Neural cell (in vitro differentiated cells): ENCODE measurements around the gene SYMPK. TPM values are rescaled to one million over a fixed set of nuclear protein-coding genes. Genes with fewer than 3 reads are reported as not detected.

Experiments
- H2AFZ ChIP-seq: fragments of 200-600, 300-800 bp; sonication (generic), shearing (Covaris generic); 2 replicates; pipeline ENCODE4 v1.6.0; 2014; ENCODE audit warnings: low read depth, mild to moderate bottlenecking, antibody characterized with exemption, low read length, moderate library complexity
- H3F3A ChIP-seq: fragments of 200-600 bp; shearing (Covaris generic); 2 replicates; pipeline ENCODE4 v1.6.1; 2016; ENCODE audit warnings: mild to moderate bottlenecking, moderate library complexity, mixed read lengths, antibody characterized with exemption, low read length; ENCODE audit not compliant: insufficient read depth, poor library complexity, severe bottlenecking
- H3K27ac ChIP-seq: fragments of 200-600, 300-800 bp; sonication (generic), shearing (Covaris generic); 2 replicates; pipeline ENCODE4 v1.5.1; 2014; ENCODE audit warnings: mild to moderate bottlenecking, low read length, moderate library complexity
- H3K27me3 ChIP-seq: fragments of 300-800, 200-600 bp; sonication (generic), shearing (Covaris generic); 2 replicates; pipeline ENCODE4 v1.6.0; 2014; ENCODE audit warnings: mild to moderate bottlenecking, low read depth, low read length, moderate library complexity; ENCODE audit not compliant: insufficient read depth
- H3K36me3 ChIP-seq: fragments of 300-800, 200-600 bp; sonication (generic), shearing (Covaris generic); 2 replicates; pipeline ENCODE4 v1.5.1; 2014; ENCODE audit warnings: mild to moderate bottlenecking, antibody characterized with exemption, low read length, moderate library complexity; ENCODE audit not compliant: insufficient read depth
- H3K4me2 ChIP-seq: fragments of 300-800, 200-600 bp; sonication (generic), shearing (Covaris generic); 2 replicates; pipeline ENCODE4 v1.6.0; 2014; ENCODE audit warnings: mild to moderate bottlenecking, low read length
- H3K4me3 ChIP-seq: fragments of 300-800, 200-600 bp; sonication (generic), shearing (Covaris generic); 2 replicates; pipeline ENCODE4 v1.5.1; 2014; ENCODE audit warnings: mild to moderate bottlenecking, low read length, moderate library complexity
- H3K79me2 ChIP-seq: fragments of 200-600 bp; shearing (Covaris generic); replicated peaks from 2 replicates; pipeline ENCODE4 v1.6.0; 2014; ENCODE audit warnings: mild to moderate bottlenecking, low read length, moderate library complexity; ENCODE audit not compliant: insufficient read depth
- H3K9ac ChIP-seq: fragments of 300-800, 200-600 bp; sonication (generic), shearing (Covaris generic); 2 replicates; pipeline ENCODE4 v1.6.1; 2016; ENCODE audit warnings: mild to moderate bottlenecking, low read length, mixed read lengths
- H3K9me2 ChIP-seq: fragments of 200-600 bp; shearing (Covaris generic); 2 replicates; pipeline ENCODE4 v1.6.1; 2016; ENCODE audit warnings: mild to moderate bottlenecking, low read length, mixed read lengths; ENCODE audit not compliant: insufficient read depth
- H3K9me3 ChIP-seq: fragments of 200-600, 300-800 bp; sonication (generic), shearing (Covaris generic); 2 replicates; pipeline ENCODE4 v1.6.1; 2016; ENCODE audit warnings: mild to moderate bottlenecking, mixed run types, low read length, moderate library complexity, mixed read lengths
- H4K20me1 ChIP-seq: fragments of 200-600 bp; shearing (Covaris generic); 2 replicates; pipeline ENCODE4 v1.6.1; 2016; ENCODE audit warnings: mild to moderate bottlenecking, mixed run types; ENCODE audit not compliant: insufficient read depth
- EP300 ChIP-seq: fragments of 450-650 bp; conservative IDR thresholded peaks from 2 replicates; pipeline ENCODE4 v1.6.1; 2014; ENCODE audit warnings: antibody characterized with exemption, mild to moderate bottlenecking, moderate library complexity; ENCODE audit not compliant: poor library complexity, severe bottlenecking
- EZH2 ChIP-seq: fragments of 200-600, 300-800 bp; shearing (Covaris generic), sonication (generic); IDR thresholded peaks from 2 replicates; pipeline ENCODE4 v1.6.1; 2014; ENCODE audit warnings: antibody characterized with exemption, low read length, borderline replicate concordance, mild to moderate bottlenecking; ENCODE audit not compliant: insufficient read depth, poor library complexity, severe bottlenecking
- MXI1 ChIP-seq: fragments of 450-650 bp; conservative IDR thresholded peaks from 2 replicates; pipeline ENCODE4 v1.6.1; 2014; ENCODE audit warnings: antibody characterized with exemption, mild to moderate bottlenecking; ENCODE audit not compliant: poor library complexity, severe bottlenecking
- POLR2AphosphoS5 ChIP-seq: IDR thresholded peaks from 2 replicates; pipeline ENCODE4 v1.6.1; 2012
- RAD21 ChIP-seq: fragments of 450-650 bp; conservative IDR thresholded peaks from 2 replicates; pipeline ENCODE4 v1.6.1; 2014; ENCODE audit warnings: antibody characterized with exemption, mild to moderate bottlenecking, moderate library complexity
- SMC3 ChIP-seq: fragments of 450-650 bp; conservative IDR thresholded peaks from 2 replicates; pipeline ENCODE4 v1.6.1; 2014; ENCODE audit warnings: antibody characterized with exemption, mild to moderate bottlenecking, moderate library complexity; ENCODE audit not compliant: poor library complexity
- TAF1 ChIP-seq: IDR thresholded peaks from 2 replicates; pipeline ENCODE4 v1.6.1; 2012; ENCODE audit warnings: low read depth
- polyA plus RNA-seq: library from polyadenylated mRNA; depleted of rRNA; stranded (reverse); fragments of >200 nt; gene quantifications from 2 replicates; pipeline ENCODE4 v1.2.3, GENCODE V29; 2014
- TF ChIP-seq, protein P1 (sequence below): IDR thresholded peaks from 2 replicates; pipeline ENCODE4 v1.6.1; 2012; ENCODE audit warnings: borderline replicate concordance
- TF ChIP-seq, protein P2 (sequence below): fragments of 450-650 bp; IDR thresholded peaks from 2 replicates; pipeline ENCODE4 v1.5.1; 2014; ENCODE audit warnings: antibody characterized with exemption, mild to moderate bottlenecking, moderate library complexity; ENCODE audit not compliant: poor library complexity, severe bottlenecking

The SYMPK gene
- polyA plus RNA-seq, 1 donor from 2014 or later: 22.2 TPM

DNA sequence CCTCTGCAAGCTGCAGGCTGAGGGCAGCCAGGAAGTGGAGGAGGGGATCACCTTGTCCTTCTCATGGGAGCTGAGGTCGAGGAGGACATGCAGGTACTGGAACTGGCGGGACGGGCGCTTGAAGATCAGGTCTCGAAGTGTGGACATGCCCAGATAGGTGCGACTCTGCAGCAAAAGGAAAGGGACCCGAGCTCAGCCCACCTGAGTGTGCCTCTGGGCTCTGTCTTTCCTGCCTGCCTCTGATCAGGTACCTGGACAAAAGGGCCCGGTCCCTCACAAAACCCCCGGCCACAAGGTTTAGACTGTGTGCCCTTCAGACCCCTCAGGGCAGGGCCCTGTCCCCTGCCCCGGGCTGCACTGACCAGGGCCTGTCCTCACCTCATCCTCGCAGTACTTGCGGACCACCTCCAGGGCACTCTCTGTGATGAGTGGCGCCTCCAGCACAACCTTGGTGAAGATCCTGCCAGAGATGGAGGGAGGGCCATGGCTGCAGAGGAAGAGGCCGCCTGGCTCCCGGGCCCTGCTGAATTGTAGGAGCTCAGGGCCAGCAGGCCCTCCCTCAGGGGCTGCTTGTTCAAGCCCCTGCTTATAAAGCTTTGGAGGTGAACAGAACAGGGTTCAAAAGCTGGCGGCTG lies 35.4 kb downstream of the SYMPK start:
- no peaks in the 10 kb centered on the region for H3K36me3 ChIP-seq

DNA sequence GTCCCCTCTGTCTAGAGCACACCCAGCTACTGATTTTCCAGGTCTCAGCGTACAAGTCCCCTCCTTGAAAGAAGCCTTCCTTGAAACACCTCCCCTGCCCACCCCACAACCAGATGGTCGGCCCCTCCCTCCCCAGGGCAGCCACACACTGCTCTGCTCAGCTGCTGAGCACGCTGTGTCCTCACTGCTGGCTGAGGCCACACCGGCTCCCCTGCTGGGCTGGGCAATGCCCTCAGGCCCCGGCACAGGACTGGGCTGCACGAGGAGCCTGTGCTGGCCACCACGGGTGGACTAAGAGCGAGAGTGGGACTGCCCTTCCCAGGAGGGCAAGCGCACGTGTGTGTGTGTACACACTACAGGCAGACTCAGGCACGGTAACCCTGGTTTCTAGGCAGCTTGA lies 36.0 kb downstream of the SYMPK start:
- Histone ChIP-seq H3K27ac (no peak overlapping the region), H3K4me2 (no peak overlapping the region), H3K27me3 (no peaks in the 10 kb centered on the region), H3K9me2 (no peaks in the 10 kb centered on the region), H3K79me2 (no peaks in the 10 kb centered on the region), H3K9me3 (no peaks in the 10 kb centered on the region), H4K20me1 (no peaks in the 10 kb centered on the region), H3K4me3 (no peak overlapping the region), H3F3A (no peaks in the 10 kb centered on the region), H2AFZ (no peak overlapping the region), H3K36me3 (no peaks in the 10 kb centered on the region), H3K9ac (no peak overlapping the region)
- no peak for TF ChIP-seq MXI1
- TF ChIP-seq EZH2: no peak
- no peak for TF ChIP-seq TAF1
- TF ChIP-seq, protein P1, sequence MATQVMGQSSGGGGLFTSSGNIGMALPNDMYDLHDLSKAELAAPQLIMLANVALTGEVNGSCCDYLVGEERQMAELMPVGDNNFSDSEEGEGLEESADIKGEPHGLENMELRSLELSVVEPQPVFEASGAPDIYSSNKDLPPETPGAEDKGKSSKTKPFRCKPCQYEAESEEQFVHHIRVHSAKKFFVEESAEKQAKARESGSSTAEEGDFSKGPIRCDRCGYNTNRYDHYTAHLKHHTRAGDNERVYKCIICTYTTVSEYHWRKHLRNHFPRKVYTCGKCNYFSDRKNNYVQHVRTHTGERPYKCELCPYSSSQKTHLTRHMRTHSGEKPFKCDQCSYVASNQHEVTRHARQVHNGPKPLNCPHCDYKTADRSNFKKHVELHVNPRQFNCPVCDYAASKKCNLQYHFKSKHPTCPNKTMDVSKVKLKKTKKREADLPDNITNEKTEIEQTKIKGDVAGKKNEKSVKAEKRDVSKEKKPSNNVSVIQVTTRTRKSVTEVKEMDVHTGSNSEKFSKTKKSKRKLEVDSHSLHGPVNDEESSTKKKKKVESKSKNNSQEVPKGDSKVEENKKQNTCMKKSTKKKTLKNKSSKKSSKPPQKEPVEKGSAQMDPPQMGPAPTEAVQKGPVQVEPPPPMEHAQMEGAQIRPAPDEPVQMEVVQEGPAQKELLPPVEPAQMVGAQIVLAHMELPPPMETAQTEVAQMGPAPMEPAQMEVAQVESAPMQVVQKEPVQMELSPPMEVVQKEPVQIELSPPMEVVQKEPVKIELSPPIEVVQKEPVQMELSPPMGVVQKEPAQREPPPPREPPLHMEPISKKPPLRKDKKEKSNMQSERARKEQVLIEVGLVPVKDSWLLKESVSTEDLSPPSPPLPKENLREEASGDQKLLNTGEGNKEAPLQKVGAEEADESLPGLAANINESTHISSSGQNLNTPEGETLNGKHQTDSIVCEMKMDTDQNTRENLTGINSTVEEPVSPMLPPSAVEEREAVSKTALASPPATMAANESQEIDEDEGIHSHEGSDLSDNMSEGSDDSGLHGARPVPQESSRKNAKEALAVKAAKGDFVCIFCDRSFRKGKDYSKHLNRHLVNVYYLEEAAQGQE: no peak
- no peak for TF ChIP-seq POLR2AphosphoS5
- no peak for TF ChIP-seq RAD21
- TF ChIP-seq SMC3: no peak
- TF ChIP-seq, protein P2, sequence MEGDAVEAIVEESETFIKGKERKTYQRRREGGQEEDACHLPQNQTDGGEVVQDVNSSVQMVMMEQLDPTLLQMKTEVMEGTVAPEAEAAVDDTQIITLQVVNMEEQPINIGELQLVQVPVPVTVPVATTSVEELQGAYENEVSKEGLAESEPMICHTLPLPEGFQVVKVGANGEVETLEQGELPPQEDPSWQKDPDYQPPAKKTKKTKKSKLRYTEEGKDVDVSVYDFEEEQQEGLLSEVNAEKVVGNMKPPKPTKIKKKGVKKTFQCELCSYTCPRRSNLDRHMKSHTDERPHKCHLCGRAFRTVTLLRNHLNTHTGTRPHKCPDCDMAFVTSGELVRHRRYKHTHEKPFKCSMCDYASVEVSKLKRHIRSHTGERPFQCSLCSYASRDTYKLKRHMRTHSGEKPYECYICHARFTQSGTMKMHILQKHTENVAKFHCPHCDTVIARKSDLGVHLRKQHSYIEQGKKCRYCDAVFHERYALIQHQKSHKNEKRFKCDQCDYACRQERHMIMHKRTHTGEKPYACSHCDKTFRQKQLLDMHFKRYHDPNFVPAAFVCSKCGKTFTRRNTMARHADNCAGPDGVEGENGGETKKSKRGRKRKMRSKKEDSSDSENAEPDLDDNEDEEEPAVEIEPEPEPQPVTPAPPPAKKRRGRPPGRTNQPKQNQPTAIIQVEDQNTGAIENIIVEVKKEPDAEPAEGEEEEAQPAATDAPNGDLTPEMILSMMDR: no peak
- TF ChIP-seq EP300: no peak

More for the DNA sequence above, 35.4 kb downstream of the SYMPK start:
- Histone ChIP-seq H3K79me2 (no peaks in the 10 kb centered on the region), H3K9me2 (no peaks in the 10 kb centered on the region), H3K27me3 (no peaks in the 10 kb centered on the region), H3K4me2 (no peak overlapping the region), H2AFZ (no peak overlapping the region), H3K9me3 (no peaks in the 10 kb centered on the region), H3K27ac (no peak overlapping the region), H3K9ac (no peak overlapping the region), H4K20me1 (no peaks in the 10 kb centered on the region), H3K4me3 (no peak overlapping the region), H3F3A (no peaks in the 10 kb centered on the region)
- TF ChIP-seq, protein P1: no peak
- TF ChIP-seq TAF1: no peak
- TF ChIP-seq MXI1: no peak
- TF ChIP-seq EZH2: no peak
- TF ChIP-seq, protein P2: no peak
- TF ChIP-seq POLR2AphosphoS5: no peak
- no peak for TF ChIP-seq RAD21
- no peak for TF ChIP-seq EP300
- no peak for TF ChIP-seq SMC3
